WTC11 (cell line): ENCODE data around the gene LIMS2. TPM values are rescaled to one million over a fixed set of nuclear protein-coding genes. Genes with fewer than 3 reads are reported as not detected.
A peak's percentile ranks its signal among the peaks of the same experiment; 100 is the strongest.

Source experiments
- ATAC-seq: fragments of 200-7000 bp; cut with Tn5 transposase; 2 replicates; pipeline ENCODE4 v1.10.0; 2021; ENCODE audit warnings: mild to moderate bottlenecking, moderate library complexity
- CTCF ChIA-PET: fragments of 300-600 bp; sonication (Branson Sonifier 250); formaldehyde crosslinking; loops from one replicate; lab custom pipeline; 2021; ENCODE audit warnings: antibody characterized with exemption; lab: Charles Lee
- POLR2A ChIA-PET: fragments of 350-600 bp; sonication (Branson Sonifier 250); formaldehyde crosslinking; loops from one replicate; lab custom pipeline; 2021; ENCODE audit warnings: antibody characterized with exemption; lab: Charles Lee
- DNase-seq: peaks from one replicate; pipeline ENCODE4 v3.0.0; 2021; ENCODE audit warnings: low spot score
- H3K27ac Mint-ChIP-seq: 2 replicates; pipeline ENCODE4 v1.8.0; 2021; ENCODE audit warnings: mixed read lengths
- H3K27me3 Mint-ChIP-seq: 2 replicates; pipeline ENCODE4 v1.8.0; 2021; ENCODE audit warnings: low read depth, mild to moderate bottlenecking, moderate library complexity, mixed read lengths
- H3K36me3 Mint-ChIP-seq: 2 replicates; pipeline ENCODE4 v1.8.0; 2021; ENCODE audit warnings: mixed read lengths
- H3K4me1 Mint-ChIP-seq: 2 replicates; pipeline ENCODE4 v1.8.0; 2022; ENCODE audit warnings: mixed read lengths
- H3K4me3 Mint-ChIP-seq: 2 replicates; pipeline ENCODE4 v1.8.0; 2021; ENCODE audit warnings: mild to moderate bottlenecking, moderate library complexity, mixed read lengths
- H3K9me3 Mint-ChIP-seq: 2 replicates; pipeline ENCODE4 v1.8.0; 2021; ENCODE audit warnings: mixed read lengths
- EMX1 ChIP-seq: fragments of 250-450 bp; sonication (Bioruptor Pico); IDR thresholded peaks from 2 replicates; pipeline ENCODE4 v1.8.0; 2021; ENCODE audit warnings: mild to moderate bottlenecking
- ESRRA ChIP-seq: sonication (generic); formaldehyde crosslinking; IDR thresholded peaks from 2 replicates; pipeline ENCODE4 v1.8.1; 2022; ENCODE audit warnings: mild to moderate bottlenecking, missing genetic modification reagents, borderline replicate concordance
- ETV6 ChIP-seq: sonication (generic); formaldehyde crosslinking; IDR thresholded peaks from 2 replicates; pipeline ENCODE4 v1.8.1; 2022; ENCODE audit warnings: mild to moderate bottlenecking, missing genetic modification reagents
- FOXJ3 ChIP-seq: sonication (generic); formaldehyde crosslinking; IDR thresholded peaks from 2 replicates; pipeline ENCODE4 v1.9.0; 2021; ENCODE audit warnings: missing genetic modification reagents, mild to moderate bottlenecking, borderline replicate concordance
- GRHL2 ChIP-seq: fragments of 250-450 bp; sonication (Bioruptor Pico); IDR thresholded peaks from 2 replicates; pipeline ENCODE4 v1.8.0; 2022; ENCODE audit warnings: mild to moderate bottlenecking, moderate library complexity; ENCODE audit not compliant: insufficient replicate concordance, severe bottlenecking
- HMGA2 ChIP-seq: fragments of 250-450 bp; sonication (Bioruptor Pico); IDR thresholded peaks from 2 replicates; pipeline ENCODE4 v1.4.0; 2021; ENCODE audit warnings: mild to moderate bottlenecking, moderate library complexity
- NFE2L1 ChIP-seq: sonication (generic); formaldehyde crosslinking; IDR thresholded peaks from 2 replicates; pipeline ENCODE4 v1.8.1; 2023; ENCODE audit warnings: missing genetic modification reagents
- RELA ChIP-seq: sonication (generic); formaldehyde crosslinking; IDR thresholded peaks from 2 replicates; pipeline ENCODE4 v1.8.1; 2022; ENCODE audit warnings: missing genetic modification reagents, mild to moderate bottlenecking, borderline replicate concordance
- SP1 ChIP-seq: sonication (generic); formaldehyde crosslinking; conservative IDR thresholded peaks from 2 replicates; pipeline ENCODE4 v1.8.1; 2022; ENCODE audit warnings: missing genetic modification reagents
- ZNF138 ChIP-seq: sonication (generic); formaldehyde crosslinking; conservative IDR thresholded peaks from 2 replicates; pipeline ENCODE4 v1.8.1; 2022; ENCODE audit warnings: mild to moderate bottlenecking, moderate library complexity, missing genetic modification reagents
- ZNF232 ChIP-seq: sonication (generic); formaldehyde crosslinking; IDR thresholded peaks from 2 replicates; pipeline ENCODE4 v1.8.0; 2022; ENCODE audit warnings: mild to moderate bottlenecking, missing genetic modification reagents
- ZNF317 ChIP-seq: sonication (generic); formaldehyde crosslinking; IDR thresholded peaks from 2 replicates; pipeline ENCODE4 v1.8.1; 2023; ENCODE audit warnings: low read depth, mild to moderate bottlenecking, moderate library complexity, missing genetic modification reagents, borderline replicate concordance
- ZNF671 ChIP-seq: fragments of 250-450 bp; sonication (Bioruptor Pico); IDR thresholded peaks from 2 replicates; pipeline ENCODE4 v1.8.0; 2021; ENCODE audit warnings: mild to moderate bottlenecking
- total RNA-seq: library from RNA; stranded (reverse); gene quantifications from 3 replicates; pipeline ENCODE4 v1.2.3, GENCODE V29; 2021
- TF ChIP-seq, protein P1 (sequence below): sonication (generic); formaldehyde crosslinking; IDR thresholded peaks from 2 replicates; pipeline ENCODE4 v1.8.1; 2022; ENCODE audit warnings: missing genetic modification reagents, borderline replicate concordance
- TF ChIP-seq, protein P2 (sequence below): fragments of 250-450 bp; sonication (Bioruptor Pico); IDR thresholded peaks from 2 replicates; pipeline ENCODE4 v1.9.0; 2021; ENCODE audit warnings: mild to moderate bottlenecking, borderline replicate concordance
- TF ChIP-seq, protein P3 (sequence below): sonication (generic); formaldehyde crosslinking; IDR thresholded peaks from 2 replicates; pipeline ENCODE4 v1.8.0; 2022; ENCODE audit warnings: mild to moderate bottlenecking, missing genetic modification reagents
- TF ChIP-seq, protein P4 (sequence below): fragments of 200-600 bp; IDR thresholded peaks from 2 replicates; pipeline ENCODE4 v1.8.0; 2022; ENCODE audit warnings: antibody characterized with exemption
- TF ChIP-seq, protein P5 (sequence below): fragments of 250-450 bp; sonication (Bioruptor Pico); IDR thresholded peaks from 2 replicates; pipeline ENCODE4 v1.8.0; 2021; ENCODE audit warnings: mild to moderate bottlenecking
- TF ChIP-seq, protein P6 (sequence below): fragments of 250-450 bp; sonication (Bioruptor Pico); conservative IDR thresholded peaks from 2 replicates; pipeline ENCODE4 v1.9.0; 2021; ENCODE audit warnings: mild to moderate bottlenecking

The LIMS2 gene
- total RNA-seq, 1 experiment from 2014 or later, result 2.4 TPM

DNA sequence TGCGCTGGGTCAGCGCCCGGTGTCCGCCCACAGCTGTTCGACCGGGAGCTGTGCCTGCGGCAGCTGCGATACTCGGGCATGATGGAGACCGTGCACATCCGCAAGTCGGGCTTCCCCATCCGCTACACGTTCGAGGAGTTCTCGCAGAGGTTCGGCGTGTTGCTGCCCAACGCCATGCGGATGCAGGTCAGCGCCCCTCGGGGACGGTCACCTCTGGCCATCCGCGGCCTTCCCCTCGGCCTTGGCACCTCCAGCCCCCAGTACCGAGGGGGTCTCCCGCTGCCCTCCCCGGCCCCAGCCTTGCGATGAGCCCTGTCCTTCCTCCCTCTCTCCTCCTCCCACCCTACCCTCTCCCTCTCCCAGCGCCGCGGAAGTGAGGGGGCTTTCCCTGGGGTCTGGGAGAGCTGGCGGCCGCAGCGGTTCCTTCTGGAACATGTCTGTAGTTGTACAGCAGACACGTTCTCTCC, 82.5 kb downstream of the LIMS2 start (continued):
- TF ChIP-seq, protein P1, sequence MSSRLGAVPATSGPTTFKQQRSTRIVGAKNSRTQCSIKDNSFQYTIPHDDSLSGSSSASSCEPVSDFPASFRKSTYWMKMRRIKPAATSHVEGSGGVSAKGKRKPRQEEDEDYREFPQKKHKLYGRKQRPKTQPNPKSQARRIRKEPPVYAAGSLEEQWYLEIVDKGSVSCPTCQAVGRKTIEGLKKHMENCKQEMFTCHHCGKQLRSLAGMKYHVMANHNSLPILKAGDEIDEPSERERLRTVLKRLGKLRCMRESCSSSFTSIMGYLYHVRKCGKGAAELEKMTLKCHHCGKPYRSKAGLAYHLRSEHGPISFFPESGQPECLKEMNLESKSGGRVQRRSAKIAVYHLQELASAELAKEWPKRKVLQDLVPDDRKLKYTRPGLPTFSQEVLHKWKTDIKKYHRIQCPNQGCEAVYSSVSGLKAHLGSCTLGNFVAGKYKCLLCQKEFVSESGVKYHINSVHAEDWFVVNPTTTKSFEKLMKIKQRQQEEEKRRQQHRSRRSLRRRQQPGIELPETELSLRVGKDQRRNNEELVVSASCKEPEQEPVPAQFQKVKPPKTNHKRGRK (CRISPR knock-in tag), result no peak
- no peak for TF ChIP-seq ETV6
- TF ChIP-seq ZNF317 (CRISPR knock-in tag), result no peak
- no peak for TF ChIP-seq RELA (CRISPR knock-in tag)
- no peak for TF ChIP-seq EMX1 (CRISPR knock-in tag)
- TF ChIP-seq, protein P2, sequence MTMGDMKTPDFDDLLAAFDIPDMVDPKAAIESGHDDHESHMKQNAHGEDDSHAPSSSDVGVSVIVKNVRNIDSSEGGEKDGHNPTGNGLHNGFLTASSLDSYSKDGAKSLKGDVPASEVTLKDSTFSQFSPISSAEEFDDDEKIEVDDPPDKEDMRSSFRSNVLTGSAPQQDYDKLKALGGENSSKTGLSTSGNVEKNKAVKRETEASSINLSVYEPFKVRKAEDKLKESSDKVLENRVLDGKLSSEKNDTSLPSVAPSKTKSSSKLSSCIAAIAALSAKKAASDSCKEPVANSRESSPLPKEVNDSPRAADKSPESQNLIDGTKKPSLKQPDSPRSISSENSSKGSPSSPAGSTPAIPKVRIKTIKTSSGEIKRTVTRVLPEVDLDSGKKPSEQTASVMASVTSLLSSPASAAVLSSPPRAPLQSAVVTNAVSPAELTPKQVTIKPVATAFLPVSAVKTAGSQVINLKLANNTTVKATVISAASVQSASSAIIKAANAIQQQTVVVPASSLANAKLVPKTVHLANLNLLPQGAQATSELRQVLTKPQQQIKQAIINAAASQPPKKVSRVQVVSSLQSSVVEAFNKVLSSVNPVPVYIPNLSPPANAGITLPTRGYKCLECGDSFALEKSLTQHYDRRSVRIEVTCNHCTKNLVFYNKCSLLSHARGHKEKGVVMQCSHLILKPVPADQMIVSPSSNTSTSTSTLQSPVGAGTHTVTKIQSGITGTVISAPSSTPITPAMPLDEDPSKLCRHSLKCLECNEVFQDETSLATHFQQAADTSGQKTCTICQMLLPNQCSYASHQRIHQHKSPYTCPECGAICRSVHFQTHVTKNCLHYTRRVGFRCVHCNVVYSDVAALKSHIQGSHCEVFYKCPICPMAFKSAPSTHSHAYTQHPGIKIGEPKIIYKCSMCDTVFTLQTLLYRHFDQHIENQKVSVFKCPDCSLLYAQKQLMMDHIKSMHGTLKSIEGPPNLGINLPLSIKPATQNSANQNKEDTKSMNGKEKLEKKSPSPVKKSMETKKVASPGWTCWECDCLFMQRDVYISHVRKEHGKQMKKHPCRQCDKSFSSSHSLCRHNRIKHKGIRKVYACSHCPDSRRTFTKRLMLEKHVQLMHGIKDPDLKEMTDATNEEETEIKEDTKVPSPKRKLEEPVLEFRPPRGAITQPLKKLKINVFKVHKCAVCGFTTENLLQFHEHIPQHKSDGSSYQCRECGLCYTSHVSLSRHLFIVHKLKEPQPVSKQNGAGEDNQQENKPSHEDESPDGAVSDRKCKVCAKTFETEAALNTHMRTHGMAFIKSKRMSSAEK, result no peak
- no peak for TF ChIP-seq GRHL2
- TF ChIP-seq ZNF138 (CRISPR knock-in tag), result no peak
- no peak for TF ChIP-seq SP1
- no peak for TF ChIP-seq HMGA2
- TF ChIP-seq ZNF671 (CRISPR knock-in tag), result no peak
- TF ChIP-seq, protein P3, sequence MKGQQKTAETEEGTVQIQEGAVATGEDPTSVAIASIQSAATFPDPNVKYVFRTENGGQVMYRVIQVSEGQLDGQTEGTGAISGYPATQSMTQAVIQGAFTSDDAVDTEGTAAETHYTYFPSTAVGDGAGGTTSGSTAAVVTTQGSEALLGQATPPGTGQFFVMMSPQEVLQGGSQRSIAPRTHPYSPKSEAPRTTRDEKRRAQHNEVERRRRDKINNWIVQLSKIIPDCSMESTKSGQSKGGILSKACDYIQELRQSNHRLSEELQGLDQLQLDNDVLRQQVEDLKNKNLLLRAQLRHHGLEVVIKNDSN (CRISPR knock-in tag), result no peak
- TF ChIP-seq ZNF232, result no peak

DNA sequence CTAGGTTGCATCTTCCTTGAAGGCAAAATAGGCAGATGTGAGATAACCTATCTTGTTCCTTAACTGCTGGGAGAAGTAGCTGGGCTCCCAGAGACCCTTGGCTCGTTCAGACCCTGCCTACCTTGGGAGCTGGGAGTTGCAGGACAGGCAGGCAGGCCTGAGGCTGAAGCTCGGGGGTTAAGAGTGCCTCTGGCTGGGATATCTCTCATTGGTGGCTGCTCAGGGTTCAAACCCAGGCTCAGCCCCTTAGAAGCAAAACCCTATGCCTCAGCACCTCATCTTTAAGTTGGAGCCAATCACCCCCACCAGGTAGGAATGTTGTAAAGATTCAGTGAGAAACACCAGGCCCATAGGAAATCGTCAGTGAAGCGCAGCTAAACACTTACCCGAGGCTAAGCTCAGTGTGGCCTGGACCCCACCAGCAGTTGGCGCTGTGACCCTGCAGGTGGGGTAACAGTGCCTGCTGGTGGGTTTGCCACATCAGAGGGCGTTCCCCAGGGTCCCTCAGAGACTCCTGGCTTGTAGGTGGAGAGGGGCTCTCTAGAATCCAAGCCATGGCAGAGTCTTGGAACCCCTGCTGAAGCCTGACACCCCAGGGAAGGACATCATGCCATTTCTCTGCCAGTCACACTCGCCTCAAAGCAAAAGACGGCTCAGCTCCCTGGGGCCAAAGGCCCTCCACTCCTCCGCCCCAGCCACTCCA, 84.0 kb downstream of the LIMS2 start:
- peaks cover 3% of the 10 kb centered on the region; the same call in 1 of the 2 replicates for H3K4me1 Mint-ChIP-seq
- H3K4me3 Mint-ChIP-seq, result no peak overlapping the region
- ChIA-PET POLR2A (interaction anchor here (0.7 to 1.0 kb wide), 4 partner anchors 11 to 106 kb away, joined by 3 read pairs; no protein-coding TSS in a partner anchor), CTCF (interaction anchor here (0.5 to 4.7 kb wide), 61 partner anchors 9 to 504 kb away, joined by 3 to 120 read pairs (median 7); partner anchors contain the start of genes GPR17, IWS1, LIMS2 and SFT2D3)
- H3K9me3 Mint-ChIP-seq, result no peaks in the 10 kb centered on the region
- H3K36me3 Mint-ChIP-seq, result no peaks in the 10 kb centered on the region
- H3K27ac Mint-ChIP-seq, result no peak overlapping the region
- ATAC-seq (peak; percentile 98), DNase-seq (peak; percentile 88)
- H3K27me3 Mint-ChIP-seq, result no peaks in the 10 kb centered on the region
- TF ChIP-seq, protein P4, sequence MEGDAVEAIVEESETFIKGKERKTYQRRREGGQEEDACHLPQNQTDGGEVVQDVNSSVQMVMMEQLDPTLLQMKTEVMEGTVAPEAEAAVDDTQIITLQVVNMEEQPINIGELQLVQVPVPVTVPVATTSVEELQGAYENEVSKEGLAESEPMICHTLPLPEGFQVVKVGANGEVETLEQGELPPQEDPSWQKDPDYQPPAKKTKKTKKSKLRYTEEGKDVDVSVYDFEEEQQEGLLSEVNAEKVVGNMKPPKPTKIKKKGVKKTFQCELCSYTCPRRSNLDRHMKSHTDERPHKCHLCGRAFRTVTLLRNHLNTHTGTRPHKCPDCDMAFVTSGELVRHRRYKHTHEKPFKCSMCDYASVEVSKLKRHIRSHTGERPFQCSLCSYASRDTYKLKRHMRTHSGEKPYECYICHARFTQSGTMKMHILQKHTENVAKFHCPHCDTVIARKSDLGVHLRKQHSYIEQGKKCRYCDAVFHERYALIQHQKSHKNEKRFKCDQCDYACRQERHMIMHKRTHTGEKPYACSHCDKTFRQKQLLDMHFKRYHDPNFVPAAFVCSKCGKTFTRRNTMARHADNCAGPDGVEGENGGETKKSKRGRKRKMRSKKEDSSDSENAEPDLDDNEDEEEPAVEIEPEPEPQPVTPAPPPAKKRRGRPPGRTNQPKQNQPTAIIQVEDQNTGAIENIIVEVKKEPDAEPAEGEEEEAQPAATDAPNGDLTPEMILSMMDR, result peak; percentile 61
- TF ChIP-seq, protein P5, sequence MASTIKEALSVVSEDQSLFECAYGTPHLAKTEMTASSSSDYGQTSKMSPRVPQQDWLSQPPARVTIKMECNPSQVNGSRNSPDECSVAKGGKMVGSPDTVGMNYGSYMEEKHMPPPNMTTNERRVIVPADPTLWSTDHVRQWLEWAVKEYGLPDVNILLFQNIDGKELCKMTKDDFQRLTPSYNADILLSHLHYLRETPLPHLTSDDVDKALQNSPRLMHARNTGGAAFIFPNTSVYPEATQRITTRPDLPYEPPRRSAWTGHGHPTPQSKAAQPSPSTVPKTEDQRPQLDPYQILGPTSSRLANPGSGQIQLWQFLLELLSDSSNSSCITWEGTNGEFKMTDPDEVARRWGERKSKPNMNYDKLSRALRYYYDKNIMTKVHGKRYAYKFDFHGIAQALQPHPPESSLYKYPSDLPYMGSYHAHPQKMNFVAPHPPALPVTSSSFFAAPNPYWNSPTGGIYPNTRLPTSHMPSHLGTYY (CRISPR knock-in tag), result no peak
- TF ChIP-seq ESRRA, result no peak
- TF ChIP-seq, protein P6, sequence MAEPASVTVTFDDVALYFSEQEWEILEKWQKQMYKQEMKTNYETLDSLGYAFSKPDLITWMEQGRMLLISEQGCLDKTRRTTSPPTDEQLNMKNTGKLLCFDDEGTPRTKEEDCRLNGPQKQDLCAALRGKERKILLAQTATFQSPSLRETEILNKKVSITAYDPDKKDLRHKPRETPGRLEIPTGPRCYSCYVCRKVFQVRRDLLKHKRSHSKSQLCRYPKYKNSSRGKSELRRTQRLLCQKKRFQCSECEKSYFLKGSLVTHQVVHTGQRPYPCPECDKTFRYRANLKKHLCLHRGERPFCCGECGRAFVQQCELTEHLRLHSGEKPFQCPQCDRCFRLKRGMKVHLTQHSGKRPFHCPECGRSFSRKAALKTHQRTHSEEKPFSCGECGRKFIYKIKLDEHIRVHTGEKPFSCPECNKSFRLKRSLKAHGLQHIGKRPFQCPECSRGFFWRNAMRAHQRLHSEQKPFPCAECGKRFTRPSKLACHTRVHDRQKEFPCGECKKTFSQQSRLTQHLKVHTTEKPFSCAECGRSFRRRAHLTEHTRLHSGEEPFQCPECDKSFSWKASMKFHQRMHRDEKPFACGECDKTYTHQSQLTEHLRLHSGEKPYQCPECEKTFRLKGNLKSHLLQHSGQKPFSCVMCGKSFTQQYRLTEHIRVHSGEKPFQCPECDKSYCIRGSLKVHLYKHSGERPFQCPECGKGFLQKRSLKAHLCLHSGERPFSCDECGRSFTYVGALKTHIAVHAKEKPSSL (CRISPR knock-in tag), result no peak
- TF ChIP-seq HMGA2, result no peak
- no peak for TF ChIP-seq FOXJ3 (CRISPR knock-in tag)
- no peak for TF ChIP-seq GRHL2
- no peak for TF ChIP-seq NFE2L1 (CRISPR knock-in tag)
- TF ChIP-seq, protein P1 (CRISPR knock-in tag), result no peak
- 0 out of 2 replicates have a peak, but pooled peaks have one; percentile 30 for TF ChIP-seq SP1
